SK-N-SH (cell line): ENCODE data around the gene GOLGA5. TPM values are rescaled to one million over a fixed set of nuclear protein-coding genes. Genes with fewer than 3 reads are reported as not detected.
A peak's percentile ranks its signal among the peaks of the same experiment; 100 is the strongest.

Source experiments
- CTCF ChIA-PET: fragments of 300-600, 350-600 bp; formaldehyde crosslinking; extraction: SDS; loops from one replicate; lab custom pipeline; 2021; lab: Yijun Ruan, JAX
- POLR2A ChIA-PET: fragments of 350-600 bp; sonication (Branson Sonifier 250); formaldehyde crosslinking; extraction: SDS; loops from one replicate; lab custom pipeline; 2020; ENCODE audit warnings: antibody characterized with exemption, inconsistent platforms; lab: Yijun Ruan, JAX
- DNase-seq: peaks from one replicate; pipeline ENCODE4 v3.0.0; 2012
- H2AFZ ChIP-seq: fragments of 200-600 bp; sonication (generic); 2 replicates; pipeline ENCODE4 v1.8.1; 2016; ENCODE audit warnings: antibody characterized with exemption, mild to moderate bottlenecking, low read depth
- H3F3A ChIP-seq: fragments of 200-600 bp; sonication (generic); replicated peaks from 2 replicates; pipeline ENCODE3; 2016; ENCODE audit warnings: antibody characterized with exemption, mild to moderate bottlenecking; ENCODE audit not compliant: insufficient read depth
- H3K27ac ChIP-seq, 2 experiments: fragments of 200-500 bp in 1 of 2; fragments of 200-600 bp in 1 of 2; sonication (Bioruptor generic) in 1 of 2; sonication (generic), shearing (Covaris generic) in 1 of 2; 2 replicates each; pipeline versions ENCODE4 v1.5.1 to v1.6.1; 2014 to 2016; ENCODE audit warnings: low read depth in 2 of 2, inconsistent platforms in 1 of 2, low read length in 1 of 2, mild to moderate bottlenecking in 1 of 2, mixed read lengths in 1 of 2
- H3K27me3 ChIP-seq: fragments of 200-600 bp; sonication (generic), shearing (Covaris generic); 2 replicates; pipeline ENCODE4 v1.6.1; 2016; ENCODE audit warnings: mixed run types; ENCODE audit not compliant: insufficient read depth
- H3K36me3 ChIP-seq, 2 experiments: fragments of 200-500 bp in 1 of 2; fragments of 200-600 bp in 1 of 2; sonication (Bioruptor generic) in 1 of 2; sonication (generic) in 1 of 2; replicated peaks in 1 of 2; 2 replicates each; pipeline versions ENCODE3 to v1.5.1; 2014 to 2016; ENCODE audit warnings: low read length in 1 of 2, mild to moderate bottlenecking in 1 of 2; ENCODE audit not compliant: insufficient read depth in 2 of 2, control insufficient read depth in 1 of 2
- H3K4me1 ChIP-seq, 2 experiments: fragments of 200-500 bp in 1 of 2; fragments of 200-600 bp in 1 of 2; sonication (Bioruptor generic) in 1 of 2; sonication (generic), shearing (Covaris generic) in 1 of 2; 2 replicates each; pipeline versions ENCODE4 v1.5.1 to v1.6.1; 2014 to 2016; ENCODE audit warnings: low read depth in 1 of 2, low read length in 1 of 2, mixed run types in 1 of 2; ENCODE audit not compliant: insufficient read depth in 2 of 2, control insufficient read depth in 1 of 2
- H3K4me2 ChIP-seq: fragments of 200-600 bp; sonication (generic), shearing (Covaris generic); 2 replicates; pipeline ENCODE4 v1.6.1; 2017; ENCODE audit warnings: mixed run types
- H3K4me3 ChIP-seq, 2 experiments: fragments of 200-500 bp in 1 of 2; fragments of 200-600 bp in 1 of 2; sonication (Bioruptor generic) in 1 of 2; sonication (generic), shearing (Covaris generic) in 1 of 2; 2 replicates each; pipeline versions ENCODE4 v1.5.1 to v1.8.1; 2014 to 2016; ENCODE audit warnings: low read depth in 2 of 2, inconsistent platforms in 1 of 2, low read length in 1 of 2, mild to moderate bottlenecking in 1 of 2, mixed read lengths in 1 of 2, moderate library complexity in 1 of 2
- H3K79me2 ChIP-seq: fragments of 200-600 bp; sonication (generic); 2 replicates; pipeline ENCODE4 v1.8.1; 2017; ENCODE audit warnings: mild to moderate bottlenecking; ENCODE audit not compliant: insufficient read depth
- H3K9ac ChIP-seq: fragments of 200-600 bp; sonication (generic); 2 replicates; pipeline ENCODE4 v1.6.1; 2017; ENCODE audit warnings: mixed run types
- H3K9me2 ChIP-seq: fragments of 200-600 bp; sonication (generic); 2 replicates; pipeline ENCODE4 v1.6.1; 2017; ENCODE audit warnings: mixed run types
- H3K9me3 ChIP-seq: fragments of 200-600 bp; sonication (generic); 2 replicates; pipeline ENCODE4 v1.6.1; 2017; ENCODE audit warnings: mixed run types, mild to moderate bottlenecking, moderate library complexity
- H4K20me1 ChIP-seq: fragments of 200-600 bp; sonication (generic); 2 replicates; pipeline ENCODE4 v1.6.1; 2017; ENCODE audit warnings: mild to moderate bottlenecking, mixed run types; ENCODE audit not compliant: insufficient read depth
- CHD2 ChIP-seq: fragments of 150-350 bp; IDR thresholded peaks from 2 replicates; pipeline ENCODE4 v1.6.1; 2018; ENCODE audit warnings: low read length; ENCODE audit not compliant: partially characterized antibody
- EP300 ChIP-seq, 2 experiments: IDR thresholded peaks; 2 replicates each; pipeline versions ENCODE4 v1.4.0 to v1.6.1; 2012; ENCODE audit warnings: borderline replicate concordance in 1 of 2, low read depth in 1 of 2, low read length in 1 of 2
- EZH2phosphoT487 ChIP-seq: fragments of 200-600 bp; sonication (generic); IDR thresholded peaks from 2 replicates; pipeline ENCODE4 v1.6.1; 2017; ENCODE audit warnings: low read depth, mixed run types, mild to moderate bottlenecking, antibody characterized with exemption, moderate library complexity, borderline replicate concordance
- FOSL2 ChIP-seq: IDR thresholded peaks from 2 replicates; pipeline ENCODE4 v1.4.0; 2012; ENCODE audit warnings: low read depth, mild to moderate bottlenecking, moderate library complexity, borderline replicate concordance
- FOXJ3 ChIP-seq: sonication (generic); formaldehyde crosslinking; IDR thresholded peaks from 2 replicates; pipeline ENCODE4 v1.5.1; 2020; ENCODE audit warnings: mild to moderate bottlenecking, missing genetic modification reagents
- FOXM1 ChIP-seq: IDR thresholded peaks from 2 replicates; pipeline ENCODE4 v1.4.0; 2012; ENCODE audit warnings: low read depth, mild to moderate bottlenecking
- GABPA ChIP-seq: IDR thresholded peaks from 2 replicates; pipeline ENCODE4 v1.4.0; 2012; ENCODE audit warnings: low read depth, mild to moderate bottlenecking
- GATA2 ChIP-seq: sonication (generic); formaldehyde crosslinking; IDR thresholded peaks from 2 replicates; pipeline ENCODE4 v1.5.0; 2020; ENCODE audit warnings: mild to moderate bottlenecking, missing genetic modification reagents
- JUND ChIP-seq: IDR thresholded peaks from 2 replicates; pipeline ENCODE4 v1.4.0; 2012
- MEF2A ChIP-seq: IDR thresholded peaks from 2 replicates; pipeline ENCODE4 v1.4.0; 2012; ENCODE audit warnings: low read depth, borderline replicate concordance
- MXI1 ChIP-seq: IDR thresholded peaks from 2 replicates; pipeline ENCODE4 v1.6.1; 2012; ENCODE audit warnings: mild to moderate bottlenecking, low read depth, low read length, improper control_type of control experiment
- NFIC ChIP-seq: IDR thresholded peaks from 2 replicates; pipeline ENCODE4 v1.4.0; 2012; ENCODE audit warnings: borderline replicate concordance
- NRF1 ChIP-seq: IDR thresholded peaks from 2 replicates; pipeline ENCODE4 v1.6.1; 2012; ENCODE audit warnings: low read depth, mild to moderate bottlenecking, low read length
- POLR2AphosphoS5 ChIP-seq: IDR thresholded peaks from 2 replicates; pipeline ENCODE4 v1.6.1; 2012; ENCODE audit warnings: low read depth, low read length
- RCOR1 ChIP-seq: fragments of 150-350 bp; IDR thresholded peaks from 2 replicates; pipeline ENCODE4 v1.6.1; 2017; ENCODE audit warnings: antibody characterized with exemption, low read length
- RFX5 ChIP-seq: IDR thresholded peaks from 2 replicates; pipeline ENCODE4 v1.6.1; 2012; ENCODE audit warnings: mild to moderate bottlenecking, improper control_type of control experiment, low read length
- RXRA ChIP-seq: IDR thresholded peaks from 2 replicates; pipeline ENCODE4 v1.4.0; 2012; ENCODE audit warnings: low read depth, mild to moderate bottlenecking, borderline replicate concordance
- SIN3A ChIP-seq: IDR thresholded peaks from 2 replicates; pipeline ENCODE4 v1.6.1; 2012; ENCODE audit warnings: low read depth, mild to moderate bottlenecking, low read length, moderate library complexity, borderline replicate concordance
- TAF1 ChIP-seq: IDR thresholded peaks from 2 replicates; pipeline ENCODE4 v1.6.1; 2012; ENCODE audit warnings: low read depth, mild to moderate bottlenecking, low read length, moderate library complexity, borderline replicate concordance
- WGBS: methylation state at CpG from one replicate; pipeline ENCODE4 v1.1.6; 2017; ENCODE audit warnings: low lambda C conversion rate; 5-methylcytosine and 5-hydroxymethylcytosine counted together
- polyA plus RNA-seq, 3 experiments: library from polyadenylated mRNA; depleted of rRNA; stranded (reverse); fragments of >200 nt; gene quantifications; 2 replicates each; pipeline ENCODE4 v1.2.3, GENCODE V29; 2012
- TF ChIP-seq, protein P1 (sequence below): fragments of 150-350 bp; IDR thresholded peaks from 2 replicates; pipeline ENCODE4 v1.6.1; 2017; ENCODE audit warnings: antibody characterized with exemption, low read length, low read depth, borderline replicate concordance
- TF ChIP-seq, protein P2 (sequence below): IDR thresholded peaks from 2 replicates; pipeline ENCODE4; 2012

The GOLGA5 gene
- polyA plus RNA-seq, 1 of the 3 experiments (the other 2 are of a cell fraction), result 25.6 TPM

- H3K9me3 ChIP-seq, result no peaks in the 10 kb centered on the region
- no peaks in the 10 kb centered on the region for H3K79me2 ChIP-seq
- H4K20me1 ChIP-seq, result no peaks in the 10 kb centered on the region
- WGBS, result 46% methylated on average over 4 of the region's 4 CpGs
- H3K4me2 ChIP-seq, result no peak overlapping the region
- ChIA-PET POLR2A (no interaction called here), CTCF (no interaction called here)
- H3F3A ChIP-seq, result no peaks in the 10 kb centered on the region
- TF ChIP-seq GATA2 (no peak), CHD2 (no peak), RCOR1 (no peak), RFX5 (no peak), MEF2A (no peak), EZH2phosphoT487 (no peak)
- TF ChIP-seq, protein P1, sequence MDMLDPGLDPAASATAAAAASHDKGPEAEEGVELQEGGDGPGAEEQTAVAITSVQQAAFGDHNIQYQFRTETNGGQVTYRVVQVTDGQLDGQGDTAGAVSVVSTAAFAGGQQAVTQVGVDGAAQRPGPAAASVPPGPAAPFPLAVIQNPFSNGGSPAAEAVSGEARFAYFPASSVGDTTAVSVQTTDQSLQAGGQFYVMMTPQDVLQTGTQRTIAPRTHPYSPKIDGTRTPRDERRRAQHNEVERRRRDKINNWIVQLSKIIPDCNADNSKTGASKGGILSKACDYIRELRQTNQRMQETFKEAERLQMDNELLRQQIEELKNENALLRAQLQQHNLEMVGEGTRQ, result no peak
- H3K9me2 ChIP-seq, result no peaks in the 10 kb centered on the region
- H3K36me3 ChIP-seq, result no peaks in the 10 kb centered on the region
- no peak overlapping the region for H3K9ac ChIP-seq
- H3K4me1 ChIP-seq, result no peaks in the 10 kb centered on the region
- no peak overlapping the region for H3K27ac ChIP-seq
- H3K4me3 ChIP-seq, result no peak overlapping the region
- peak overlapping the region; percentile 51; the same call in 1 of the 2 replicates for H2AFZ ChIP-seq
- no peak for DNase-seq
- H3K27me3 ChIP-seq, result no peaks in the 10 kb centered on the region
These were observed 34.8 kb upstream of the GOLGA5 start for GRCh38 chr14:92759300-92759678.

DNA sequence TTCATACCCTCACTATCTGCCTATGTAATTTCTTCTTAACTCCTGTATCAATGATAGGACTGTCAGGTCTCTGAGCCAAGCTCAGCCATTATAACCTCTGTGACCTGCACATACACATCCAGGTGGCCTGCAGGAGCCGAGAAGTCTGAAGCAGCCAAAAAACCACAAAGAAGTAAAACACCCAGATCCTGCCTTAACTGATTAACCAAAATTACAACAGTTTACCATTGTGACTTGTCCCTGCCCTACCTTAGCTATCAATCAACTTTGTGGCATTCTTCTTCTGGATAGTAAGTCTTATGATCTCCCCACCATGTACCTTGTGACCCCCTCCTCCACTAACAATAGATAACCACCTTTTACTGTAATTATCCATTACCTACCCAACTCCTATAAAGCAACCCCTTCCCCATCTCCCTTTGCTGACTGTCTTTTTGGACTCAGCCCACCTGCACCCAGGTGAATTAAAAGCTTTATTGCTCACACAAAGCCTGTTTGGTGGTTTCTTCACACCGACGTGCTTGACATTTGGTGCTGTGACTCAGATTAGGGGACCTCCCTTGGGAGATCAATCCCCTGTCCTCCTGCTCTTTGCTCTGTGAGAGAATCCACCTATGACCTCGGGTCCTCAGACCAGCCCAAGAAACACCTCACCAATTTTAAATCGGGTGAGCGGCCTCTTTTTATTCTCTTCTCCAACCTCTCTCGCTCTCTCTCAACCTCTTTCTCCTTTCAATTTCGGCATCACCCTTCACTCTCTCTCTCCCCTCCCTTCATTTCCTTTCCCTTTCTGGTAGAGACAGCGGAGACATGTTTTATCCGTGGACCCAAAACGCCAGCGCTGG is 34.2 kb upstream of the GOLGA5 start:
- TF ChIP-seq GABPA (no peak), GATA2 (no peak), FOSL2 (no peak), FOXJ3 (CRISPR knock-in tag) (no peak), RXRA (no peak), FOXM1 (no peak), POLR2AphosphoS5 (no peak), SIN3A (no peak), MXI1 (no peak), NFIC (no peak), EP300 (IDR thresholded peaks at IDR 0.05; ENCODE audit: borderline replicate concordance in 1 of 2, low read depth in 1 of 2, low read length in 1 of 2) (no peak), NRF1 (no peak), TAF1 (no peak), JUND (no peak)
- TF ChIP-seq, protein P2, sequence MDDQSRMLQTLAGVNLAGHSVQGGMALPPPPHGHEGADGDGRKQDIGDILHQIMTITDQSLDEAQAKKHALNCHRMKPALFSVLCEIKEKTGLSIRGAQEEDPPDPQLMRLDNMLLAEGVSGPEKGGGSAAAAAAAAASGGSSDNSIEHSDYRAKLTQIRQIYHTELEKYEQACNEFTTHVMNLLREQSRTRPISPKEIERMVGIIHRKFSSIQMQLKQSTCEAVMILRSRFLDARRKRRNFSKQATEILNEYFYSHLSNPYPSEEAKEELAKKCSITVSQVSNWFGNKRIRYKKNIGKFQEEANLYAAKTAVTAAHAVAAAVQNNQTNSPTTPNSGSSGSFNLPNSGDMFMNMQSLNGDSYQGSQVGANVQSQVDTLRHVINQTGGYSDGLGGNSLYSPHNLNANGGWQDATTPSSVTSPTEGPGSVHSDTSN, result no peak
- TF ChIP-seq, protein P1, result no peak
- Histone ChIP-seq H3K79me2 (no peaks in the 10 kb centered on the region), H3F3A (no peaks in the 10 kb centered on the region), H2AFZ (peak overlapping the region; percentile 51), H3K4me3 (no peak overlapping the region), H3K36me3 (no peaks in the 10 kb centered on the region), H3K4me1 (no peaks in the 10 kb centered on the region), H3K9me3 (no peaks in the 10 kb centered on the region), H3K27me3 (no peaks in the 10 kb centered on the region), H3K27ac (no peak overlapping the region), H3K4me2 (no peak overlapping the region), H4K20me1 (no peaks in the 10 kb centered on the region), H3K9ac (no peak overlapping the region), H3K9me2 (no peaks in the 10 kb centered on the region)
- POLR2A ChIA-PET, result no interaction called here
- no peak for DNase-seq
- WGBS, result 73% methylated on average over 12 of the region's 12 CpGs
- CTCF ChIA-PET, result no interaction called here
